Tibial nerve (tissue), 4 donors: Measurements from ENCODE around the gene RABGGTA. TPM values are rescaled to one million over a fixed set of nuclear protein-coding genes. Genes with fewer than 3 reads are reported as not detected.

Experiments used
- DNase-seq, 2 donors: peaks; one replicate each; pipeline ENCODE4 v3.0.0-alpha.2; 2019; ENCODE audit warnings: low spot score in 2 of 2
- H3K27ac ChIP-seq, 4 donors: fragments of 200-600 bp; sonication (generic) in 3 of 4; one replicate each; pipeline ENCODE4 v1.5.1; 2017 to 2019; ENCODE audit warnings: mild to moderate bottlenecking in 1 of 4
- H3K27me3 ChIP-seq, 2 donors: fragments of 200-600 bp; sonication (generic) in 1 of 2; one replicate each; pipeline versions ENCODE4 v1.5.1 to v1.6.0; 2017 to 2019
- H3K36me3 ChIP-seq, 3 donors: fragments of 200-600 bp; sonication (generic); one replicate each; pipeline ENCODE4 v1.5.1; 2018 to 2019
- H3K4me1 ChIP-seq, 4 donors: fragments of 200-600 bp; sonication (generic) in 3 of 4; one replicate each; pipeline ENCODE4 v1.5.1; 2017 to 2019
- H3K4me3 ChIP-seq, 4 donors: fragments of 200-600 bp; sonication (generic) in 3 of 4; one replicate each; pipeline ENCODE4 v1.5.1; 2017 to 2019; ENCODE audit warnings: mild to moderate bottlenecking in 1 of 4, moderate library complexity in 1 of 4
- H3K9me3 ChIP-seq, 4 donors: fragments of 200-600 bp; sonication (generic) in 3 of 4; one replicate each; pipeline ENCODE4 v1.5.1; 2017 to 2019
- CTCF ChIP-seq, 5 experiments: fragments of 200-600 bp in 3 of 5; fragments of 450-650 bp in 2 of 5; sonication (generic) in 3 of 5; IDR thresholded peaks; one replicate each; pipeline ENCODE4 v1.5.1; 2016 to 2019; ENCODE audit warnings: antibody characterized with exemption in 5 of 5, mild to moderate bottlenecking in 3 of 5, moderate library complexity in 2 of 5
- EP300 ChIP-seq, 2 donors: sonication (generic); formaldehyde crosslinking; IDR thresholded peaks; one replicate each; pipeline ENCODE4 v1.6.1; 2017; ENCODE audit warnings: antibody characterized with exemption in 2 of 2, mild to moderate bottlenecking in 1 of 2
- POLR2A ChIP-seq, 2 donors: fragments of 450-650 bp; IDR thresholded peaks; one replicate each; pipeline ENCODE4 v1.6.1; 2017; ENCODE audit warnings: antibody characterized with exemption in 2 of 2, mild to moderate bottlenecking in 2 of 2, moderate library complexity in 2 of 2
- WGBS, 2 donors: methylation state at CpG; one replicate each; pipeline ENCODE4 v1.1.5; 2018; 5-methylcytosine and 5-hydroxymethylcytosine counted together
- total RNA-seq, 4 donors: library from RNA; depleted of rRNA; stranded (reverse); fragments of >200 nt; gene quantifications; one replicate each; pipeline ENCODE4 v1.1.0, GENCODE V29; 2016

RABGGTA gene
- total RNA-seq, 4 donors from 2014 or later = 36.5 to 68.4 (median 42.9) TPM

GRCh38 chr14:24261256-24261968 lies 10.0 kb downstream of the RABGGTA start:
- TF ChIP-seq CTCF (IDR thresholded peaks at IDR 0.05) (no peak), EP300 (IDR thresholded peaks at IDR 0.05) (no peak), POLR2A (IDR thresholded peaks at IDR 0.05) (no peak)
- H3K27me3 ChIP-seq = no peaks in the 10 kb centered on the region
- H3K4me3 ChIP-seq = no peak overlapping the region
- no peak for DNase-seq
- H3K27ac ChIP-seq = no peak overlapping the region
- H3K4me1 ChIP-seq = peaks cover 0 to 12% (median 0%) of the 10 kb centered on the region in 4 donors
- 89 to 92% methylated on average over 20 of the region's 20 CpGs for WGBS, 2 donors
- H3K36me3 ChIP-seq = peaks cover 0 to 74% (median 0%) of the 10 kb centered on the region in 3 donors
- no peaks in the 10 kb centered on the region for H3K9me3 ChIP-seq

GRCh38 chr14:24260780-24261157 lies 10.6 kb downstream of the RABGGTA start:
- Histone ChIP-seq H3K36me3 (peaks cover 0 to 71% (median 0%) of the 10 kb centered on the region in 3 donors), H3K4me1 (peaks cover 0 to 12% (median 0%) of the 10 kb centered on the region in 4 donors), H3K27me3 (no peaks in the 10 kb centered on the region), H3K9me3 (no peaks in the 10 kb centered on the region), H3K4me3 (no peak overlapping the region), H3K27ac (peak overlapping the region in 1 of 4 donors; percentile 72)
- no peak for DNase-seq
- no peak for TF ChIP-seq EP300 (IDR thresholded peaks at IDR 0.05)
- TF ChIP-seq POLR2A (IDR thresholded peaks at IDR 0.05) = no peak
- TF ChIP-seq CTCF (IDR thresholded peaks at IDR 0.05) = no peak
- 68 to 76% methylated on average over 3 to 4 of the region's 4 CpGs for whole genome bisulfite sequencing, 2 donors

DNA sequence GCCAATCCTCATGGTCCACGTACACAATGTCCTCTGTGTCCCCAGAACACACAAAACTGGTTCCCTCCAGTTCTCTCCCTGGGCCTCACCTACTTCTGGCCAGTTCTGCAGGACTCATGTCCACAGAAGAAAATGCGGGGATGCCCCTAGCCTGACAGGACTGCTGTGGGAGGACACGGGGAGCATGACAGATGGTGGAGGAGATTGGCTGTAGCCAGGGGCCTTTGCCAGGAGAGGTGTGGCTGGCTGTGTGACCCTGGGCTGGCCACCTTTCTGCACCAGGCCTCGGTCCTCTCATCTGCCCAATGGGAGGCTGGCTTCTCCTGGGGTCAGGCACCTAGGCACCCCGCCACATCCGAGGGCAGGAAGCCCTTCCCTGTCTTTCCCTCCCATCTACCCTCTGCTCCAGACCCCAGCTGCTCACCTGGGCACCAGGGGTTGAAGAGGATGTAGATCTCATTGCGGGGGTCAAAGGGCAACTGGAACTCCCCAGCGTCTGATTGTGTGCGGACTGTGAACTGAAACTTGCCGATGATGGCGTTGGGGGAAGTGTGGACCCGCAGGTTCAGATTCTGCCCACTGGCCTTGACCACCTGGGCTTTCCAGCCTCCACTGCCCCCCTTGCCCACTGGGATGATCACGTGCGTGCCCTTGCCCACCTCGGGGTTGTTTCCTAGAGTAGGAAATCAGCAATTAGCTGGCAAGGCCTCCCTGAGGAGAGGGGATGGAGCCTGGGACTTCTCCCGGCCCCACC lies 11.2 kb downstream of the RABGGTA start:
- no peak for DNase-seq
- Histone ChIP-seq H3K27me3 (no peaks in the 10 kb centered on the region), H3K4me1 (peaks cover 0 to 12% (median 0%) of the 10 kb centered on the region in 4 donors), H3K27ac (peak overlapping the region in 2 of 4 donors; percentile 50 to 72), H3K9me3 (no peaks in the 10 kb centered on the region), H3K36me3 (peaks cover 0 to 71% (median 0%) of the 10 kb centered on the region in 3 donors), H3K4me3 (no peak overlapping the region)
- no peak for TF ChIP-seq EP300 (IDR thresholded peaks at IDR 0.05)
- no peak for TF ChIP-seq POLR2A (IDR thresholded peaks at IDR 0.05)
- TF ChIP-seq CTCF (IDR thresholded peaks at IDR 0.05) = no peak
- 83 to 87% methylated on average over 15 to 16 of the region's 16 CpGs for WGBS, 2 donors

DNA sequence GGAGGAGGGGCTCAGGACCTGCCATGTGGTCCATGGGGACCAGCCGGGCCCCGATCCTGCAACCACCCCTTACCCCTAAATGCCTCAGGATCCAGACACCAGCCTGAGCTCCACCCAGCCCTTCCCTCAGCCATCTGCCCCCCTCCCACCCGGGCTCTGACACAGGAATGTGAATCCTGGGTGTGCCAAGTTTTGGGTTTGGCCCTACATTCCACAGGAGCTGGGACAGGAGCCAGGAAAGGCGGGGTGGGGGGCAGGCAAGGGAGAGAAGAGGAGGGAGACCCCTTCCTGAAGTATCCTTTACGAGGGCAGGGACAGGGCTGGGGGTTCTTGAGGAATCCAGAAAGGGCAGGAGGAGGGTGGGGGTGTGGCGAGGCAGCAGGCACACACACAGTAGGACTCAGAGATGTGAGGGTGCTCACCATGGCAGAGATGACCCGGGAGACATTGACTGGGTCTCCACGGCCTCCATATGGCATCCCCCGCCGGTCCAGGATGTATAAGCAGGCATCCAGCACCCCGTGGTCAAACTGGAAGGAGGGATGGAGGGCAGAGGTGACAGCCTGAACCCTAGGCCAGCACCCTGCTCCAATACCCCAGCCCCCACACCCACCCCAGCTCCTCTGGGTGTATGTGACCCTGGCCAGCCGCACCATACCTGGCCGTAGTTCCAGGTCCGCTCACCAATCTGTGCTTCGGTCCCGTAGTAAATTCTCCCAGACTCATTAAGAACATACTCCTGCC lies 11.9 kb downstream of the RABGGTA start:
- Histone ChIP-seq H3K27me3 (no peaks in the 10 kb centered on the region), H3K9me3 (no peaks in the 10 kb centered on the region), H3K27ac (peak overlapping the region in 2 of 4 donors; percentile 62 to 72), H3K36me3 (peaks cover 0 to 71% (median 0%) of the 10 kb centered on the region in 3 donors), H3K4me3 (peak overlapping the region in 1 of 4 donors; percentile 22), H3K4me1 (peaks cover 0 to 12% (median 0%) of the 10 kb centered on the region in 4 donors)
- WGBS, 2 donors = 54 to 63% methylated on average over 16 of the region's 16 CpGs
- TF ChIP-seq EP300 (IDR thresholded peaks at IDR 0.05) (no peak), CTCF (IDR thresholded peaks at IDR 0.05) (no peak), POLR2A (IDR thresholded peaks at IDR 0.05) (no peak)
- no peak for DNase-seq
